Activated CD8-positive, alpha-beta T cell treated with anti-CD3 and anti-CD28 coated beads, Interleukin-2, amount 10 ng/mL, durations not matched to agents 7 days and 5 days (primary cell): ENCODE data around the gene GANC. TPM values are rescaled to one million over a fixed set of nuclear protein-coding genes. Genes with fewer than 3 reads are reported as not detected.

Experiments used
- ATAC-seq: fragments of 150-1000 bp; cut with Tn5 transposase; one replicate; pipeline ENCODE4 v1.10.0; 2021; ENCODE audit warnings: moderate library complexity
- CTCF ChIA-PET: fragments of 350-600 bp; sonication (Branson Sonifier 250); formaldehyde crosslinking; loops from one replicate; lab custom pipeline; 2021; ENCODE audit warnings: antibody characterized with exemption; lab: Charles Lee
- POLR2A ChIA-PET: fragments of 350-600 bp; sonication (Branson Sonifier 250); formaldehyde crosslinking; loops from one replicate; lab custom pipeline; 2021; ENCODE audit warnings: antibody characterized with exemption; lab: Charles Lee
- DNase-seq: peaks from one replicate; pipeline ENCODE4 v3.0.0-alpha.2; 2020
- H3K27ac Mint-ChIP-seq: one replicate; pipeline ENCODE4 v1.8.0; 2021; ENCODE audit warnings: mild to moderate bottlenecking, mixed read lengths
- H3K27me3 Mint-ChIP-seq: one replicate; pipeline ENCODE4 v1.8.0; 2021; ENCODE audit warnings: low read depth, mixed read lengths
- H3K36me3 Mint-ChIP-seq: one replicate; pipeline ENCODE4 v1.8.0; 2021; ENCODE audit warnings: low read depth, mixed read lengths
- H3K4me1 Mint-ChIP-seq: one replicate; pipeline ENCODE4 v1.8.0; 2021; ENCODE audit warnings: low read depth, mixed read lengths
- H3K4me3 Mint-ChIP-seq: one replicate; pipeline ENCODE4 v1.8.0; 2021; ENCODE audit warnings: mild to moderate bottlenecking, mixed read lengths
- H3K9me3 Mint-ChIP-seq: one replicate; pipeline ENCODE4 v1.8.0; 2022; ENCODE audit warnings: mixed read lengths; ENCODE audit not compliant: insufficient read depth
- total RNA-seq, 2 experiments: library from RNA; stranded (reverse); gene quantifications; one replicate each; pipeline ENCODE4 v1.2.3, GENCODE V29; 2021

GANC gene
- total RNA-seq, 2 experiments from 2014 or later: 19.0 to 22.9 TPM

- Mint-ChIP-seq H3K27ac (peak overlapping the region; percentile 32), H3K4me1 (peaks cover 31% of the 10 kb centered on the region), H3K27me3 (no peaks in the 10 kb centered on the region), H3K9me3 (no peaks in the 10 kb centered on the region), H3K4me3 (no peak overlapping the region), H3K36me3 (no peaks in the 10 kb centered on the region)
- ATAC-seq (no peak), DNase-seq (no peak)
- POLR2A ChIA-PET: interaction anchor here (1.0 kb wide), 1 partner anchor 87 kb away, joined by 3 read pairs; the partner anchor contains the start of gene ZNF106
- CTCF ChIA-PET: no interaction called here
These were observed 130.4 kb downstream of the GANC start for GRCh38 chr15:42403389-42403788.

GRCh38 chr15:42404461-42405235, 131.6 kb downstream of the GANC start:
- Mint-ChIP-seq H3K4me3 (no peak overlapping the region), H3K9me3 (no peaks in the 10 kb centered on the region), H3K27ac (no peak overlapping the region), H3K36me3 (no peaks in the 10 kb centered on the region), H3K4me1 (peaks cover 31% of the 10 kb centered on the region), H3K27me3 (no peaks in the 10 kb centered on the region)
- DNase-seq (no peak), ATAC-seq (no peak)
- ChIA-PET POLR2A (no interaction called here), CTCF (interaction anchor here (0.7 kb wide), 1 partner anchor 45 kb away, joined by 4 read pairs; no protein-coding TSS in a partner anchor)

GRCh38 chr15:42405863-42406482, 133.0 kb downstream of the GANC start:
- Mint-ChIP-seq H3K4me1 (peaks cover 29% of the 10 kb centered on the region), H3K27me3 (no peaks in the 10 kb centered on the region), H3K9me3 (no peaks in the 10 kb centered on the region), H3K36me3 (peaks cover 2% of the 10 kb centered on the region), H3K4me3 (no peak overlapping the region), H3K27ac (no peak overlapping the region)
- no peak for ATAC-seq
- ChIA-PET POLR2A (interaction anchor here (1.0 kb wide), 1 partner anchor 14 kb away, joined by 3 read pairs; no protein-coding TSS in a partner anchor), CTCF (no interaction called here)
- DNase-seq: no peak

Other genes starting within 250 kb of the GANC start
- not detected for gene PLA2G4D, start 178.6 kb upstream of the GANC start, total RNA-seq
- gene PLA2G4F, start 116.6 kb upstream of the GANC start, total RNA-seq: not detected
- 10 to 100 TPM; 61.0 to 65.7 TPM for gene VPS39, start 64.9 kb upstream of the GANC start, total RNA-seq
- 10 to 100 TPM; 31.2 to 33.1 TPM for gene TMEM87A, start 232 bp downstream of the GANC start, total RNA-seq
- 1 to 10 TPM; 2.5 to 2.9 TPM for gene CAPN3, start 86.3 kb downstream of the GANC start, total RNA-seq
- gene ZNF106, start 217.9 kb downstream of the GANC start, total RNA-seq: 10 to 100 TPM; 42.2 to 43.3 TPM
- 10 to 100 TPM; 49.0 to 54.2 TPM for gene SNAP23, start 222.4 kb downstream of the GANC start, total RNA-seq